GM13977 (cell line): ENCODE results near the gene NUP50.

Source experiments
- DNase-seq: peaks from one replicate; pipeline ENCODE4 v3.0.0; 2012; ENCODE audit warnings: low spot score
- CTCF ChIP-seq: IDR thresholded peaks from 2 replicates; pipeline ENCODE4 v1.5.1; 2012; ENCODE audit warnings: mild to moderate bottlenecking, control low read depth; ENCODE audit not compliant: insufficient read depth; ENCODE audit errors: extremely low read depth, missing control alignments
- in situ Hi-C: fragments of 300-500 bp; cut with MboI; formaldehyde crosslinking; loops from one replicate; pipeline ENCODE4 v1.12.0; 2022; ENCODE audit warnings: low sequenced_read_pairs, low pct_unique_long_range_greater_than_20kb, mixed read lengths, inconsistent platforms; ENCODE audit not compliant: unreplicated experiment

NUP50 gene

GRCh38 chr22:45169591-45170466 is 6.1 kb downstream of the NUP50 start:
- in situ Hi-C loops = no loop called here
- DNase-seq = no peak
- TF ChIP-seq CTCF = no peak

GRCh38 chr22:45171830-45172229 is 8.1 kb downstream of the NUP50 start:
- in situ Hi-C loops = no loop called here
- DNase-seq = no peak

GRCh38 chr22:45172881-45173585 is 9.3 kb downstream of the NUP50 start:
- in situ Hi-C loops = no loop called here
- no peak for DNase-seq
- TF ChIP-seq CTCF = no peak

More at GRCh38 chr22:45171830-45172229, 8.1 kb downstream of the NUP50 start:
- TF ChIP-seq CTCF = no peak

- no peak for DNase-seq
- in situ Hi-C loops = no loop called here
- no peak for TF ChIP-seq CTCF
Observed at GRCh38 chr22:45179276-45180049, 15.7 kb downstream of the NUP50 start.

- no peak for TF ChIP-seq CTCF
- DNase-seq = no peak
- in situ Hi-C loops = no loop called here
Observed at GRCh38 chr22:45180146-45180679, 16.5 kb downstream of the NUP50 start.

GRCh38 chr22:45181240-45181639 is 17.5 kb downstream of the NUP50 start:
- in situ Hi-C loops = no loop called here
- TF ChIP-seq CTCF = no peak
- no peak for DNase-seq
